ENCODE measurements around the gene CPLX4. TPM values are rescaled to one million over a fixed set of nuclear protein-coding genes. Genes with fewer than 3 reads are reported as not detected.
A peak's percentile ranks its signal among the peaks of the same experiment; 100 is the strongest.

The CPLX4 gene
- total RNA-seq, 1 donor from 2014 or later = not detected

DNA sequence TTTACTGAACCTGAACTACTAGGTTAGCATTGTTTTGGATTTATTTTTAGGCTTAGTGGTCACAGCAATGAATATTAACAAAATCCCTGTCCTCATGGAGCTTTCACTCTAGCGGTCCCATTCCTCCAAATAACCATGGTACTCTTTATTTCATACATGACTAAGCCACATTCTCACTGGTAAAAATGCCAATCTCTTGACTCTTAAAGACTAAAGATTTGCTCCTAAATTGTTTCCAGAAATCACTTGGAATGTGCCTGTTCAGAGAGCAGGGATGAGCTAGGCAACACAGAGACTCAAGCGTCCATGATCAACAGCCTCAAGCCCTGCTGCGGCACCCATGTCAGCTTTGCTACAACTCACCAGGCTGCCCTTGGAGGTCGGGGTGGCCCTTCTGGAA, 27.1 kb upstream of the CPLX4 start:
- TF ChIP-seq, protein P1, sequence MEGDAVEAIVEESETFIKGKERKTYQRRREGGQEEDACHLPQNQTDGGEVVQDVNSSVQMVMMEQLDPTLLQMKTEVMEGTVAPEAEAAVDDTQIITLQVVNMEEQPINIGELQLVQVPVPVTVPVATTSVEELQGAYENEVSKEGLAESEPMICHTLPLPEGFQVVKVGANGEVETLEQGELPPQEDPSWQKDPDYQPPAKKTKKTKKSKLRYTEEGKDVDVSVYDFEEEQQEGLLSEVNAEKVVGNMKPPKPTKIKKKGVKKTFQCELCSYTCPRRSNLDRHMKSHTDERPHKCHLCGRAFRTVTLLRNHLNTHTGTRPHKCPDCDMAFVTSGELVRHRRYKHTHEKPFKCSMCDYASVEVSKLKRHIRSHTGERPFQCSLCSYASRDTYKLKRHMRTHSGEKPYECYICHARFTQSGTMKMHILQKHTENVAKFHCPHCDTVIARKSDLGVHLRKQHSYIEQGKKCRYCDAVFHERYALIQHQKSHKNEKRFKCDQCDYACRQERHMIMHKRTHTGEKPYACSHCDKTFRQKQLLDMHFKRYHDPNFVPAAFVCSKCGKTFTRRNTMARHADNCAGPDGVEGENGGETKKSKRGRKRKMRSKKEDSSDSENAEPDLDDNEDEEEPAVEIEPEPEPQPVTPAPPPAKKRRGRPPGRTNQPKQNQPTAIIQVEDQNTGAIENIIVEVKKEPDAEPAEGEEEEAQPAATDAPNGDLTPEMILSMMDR (IDR thresholded peaks at IDR 0.05; ENCODE audit: unreplicated experiment) = no peak
- no peak for DNase-seq (ENCODE audit: low spot score)
- Mint-ChIP-seq H3K4me3 (ENCODE audit: unreplicated experiment) (peak overlapping the region; percentile 60), H3K36me3 (ENCODE audit: low read depth, unreplicated experiment) (peaks cover 18% of the 10 kb centered on the region), H3K4me1 (ENCODE audit: unreplicated experiment) (peaks cover 20% of the 10 kb centered on the region), H3K27me3 (ENCODE audit: unreplicated experiment) (no peaks in the 10 kb centered on the region), H3K27ac (ENCODE audit: unreplicated experiment) (no peak overlapping the region), H3K9me3 (ENCODE audit: unreplicated experiment) (no peaks in the 10 kb centered on the region)

DNA sequence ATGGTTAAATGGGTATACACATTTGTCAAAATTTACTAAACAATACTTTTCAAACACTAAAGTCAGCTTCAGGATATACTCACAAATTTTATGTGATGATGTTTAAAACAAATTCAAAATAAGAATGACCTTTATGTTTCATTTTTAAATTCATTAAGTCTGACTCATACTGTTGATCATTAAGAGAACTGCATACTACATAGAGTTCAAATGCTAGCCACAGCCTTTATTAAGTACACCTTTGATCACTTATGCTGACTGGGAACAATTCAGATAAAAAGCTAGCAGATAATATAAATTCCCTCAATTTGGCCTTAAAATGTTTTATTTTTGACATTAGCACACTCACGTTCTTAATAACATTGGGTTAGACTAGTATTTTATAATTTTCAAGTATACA, 26.5 kb upstream of the CPLX4 start:
- peaks cover 20% of the 10 kb centered on the region for H3K4me1 Mint-ChIP-seq (ENCODE audit: unreplicated experiment)
- no peaks in the 10 kb centered on the region for H3K27me3 Mint-ChIP-seq (ENCODE audit: unreplicated experiment)
- H3K27ac Mint-ChIP-seq (ENCODE audit: unreplicated experiment) = no peak overlapping the region
- TF ChIP-seq, protein P1 (IDR thresholded peaks at IDR 0.05; ENCODE audit: unreplicated experiment) = no peak
- H3K4me3 Mint-ChIP-seq (ENCODE audit: unreplicated experiment) = no peak overlapping the region
- DNase-seq (ENCODE audit: low spot score) = no peak
- peaks cover 18% of the 10 kb centered on the region for H3K36me3 Mint-ChIP-seq (ENCODE audit: low read depth, unreplicated experiment)
- H3K9me3 Mint-ChIP-seq (ENCODE audit: unreplicated experiment) = no peaks in the 10 kb centered on the region

DNA sequence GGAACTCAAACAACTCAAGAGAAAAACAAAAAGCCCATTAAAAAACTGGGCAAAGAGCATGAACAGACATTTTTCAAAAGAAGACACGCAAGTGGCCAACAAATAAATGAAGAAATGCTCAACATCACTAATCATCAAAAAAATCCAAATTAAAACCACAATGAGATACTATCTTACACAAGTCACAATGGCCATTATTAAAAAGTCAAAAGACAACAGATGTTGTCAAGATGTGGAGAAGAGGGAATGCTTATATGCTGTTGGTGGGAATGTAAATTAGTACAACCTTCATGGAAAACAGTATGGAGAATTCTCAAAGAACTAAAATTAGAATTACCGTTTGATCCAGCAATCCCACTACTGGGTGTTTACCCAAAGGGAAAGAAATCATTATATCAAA, 25.5 kb upstream of the CPLX4 start:
- Mint-ChIP-seq H3K36me3 (ENCODE audit: low read depth, unreplicated experiment) (peaks cover 16% of the 10 kb centered on the region), H3K27me3 (ENCODE audit: unreplicated experiment) (no peaks in the 10 kb centered on the region), H3K4me1 (ENCODE audit: unreplicated experiment) (peaks cover 20% of the 10 kb centered on the region), H3K9me3 (ENCODE audit: unreplicated experiment) (no peaks in the 10 kb centered on the region), H3K27ac (ENCODE audit: unreplicated experiment) (no peak overlapping the region), H3K4me3 (ENCODE audit: unreplicated experiment) (no peak overlapping the region)
- TF ChIP-seq, protein P1 (IDR thresholded peaks at IDR 0.05; ENCODE audit: unreplicated experiment) = no peak
- DNase-seq (ENCODE audit: low spot score) = no peak

DNA sequence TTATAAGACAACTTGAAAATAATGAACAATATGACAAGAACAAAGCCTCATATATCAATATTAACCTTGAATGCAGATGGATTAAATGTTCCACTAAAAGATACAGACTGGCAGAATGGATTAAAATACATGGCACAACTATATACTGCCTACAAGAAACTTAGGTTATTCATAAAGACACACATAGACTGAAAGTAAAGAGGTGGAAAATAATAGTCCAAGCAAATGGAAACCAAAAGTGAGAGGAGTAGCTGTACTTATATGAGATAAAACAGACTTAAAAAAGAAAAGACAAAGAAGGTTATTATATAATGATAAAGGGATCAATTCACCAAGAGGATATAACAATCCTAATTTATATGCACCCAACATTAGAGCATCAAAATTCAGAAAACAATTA, 22.4 kb upstream of the CPLX4 start:
- H3K4me1 Mint-ChIP-seq (ENCODE audit: unreplicated experiment) = peaks cover 20% of the 10 kb centered on the region
- no peaks in the 10 kb centered on the region for H3K27me3 Mint-ChIP-seq (ENCODE audit: unreplicated experiment)
- no peak for DNase-seq (ENCODE audit: low spot score)
- no peak overlapping the region for H3K4me3 Mint-ChIP-seq (ENCODE audit: unreplicated experiment)
- no peaks in the 10 kb centered on the region for H3K9me3 Mint-ChIP-seq (ENCODE audit: unreplicated experiment)
- TF ChIP-seq, protein P1 (IDR thresholded peaks at IDR 0.05; ENCODE audit: unreplicated experiment) = no peak
- no peak overlapping the region for H3K27ac Mint-ChIP-seq (ENCODE audit: unreplicated experiment)
- peaks cover 14% of the 10 kb centered on the region for H3K36me3 Mint-ChIP-seq (ENCODE audit: low read depth, unreplicated experiment)

DNA sequence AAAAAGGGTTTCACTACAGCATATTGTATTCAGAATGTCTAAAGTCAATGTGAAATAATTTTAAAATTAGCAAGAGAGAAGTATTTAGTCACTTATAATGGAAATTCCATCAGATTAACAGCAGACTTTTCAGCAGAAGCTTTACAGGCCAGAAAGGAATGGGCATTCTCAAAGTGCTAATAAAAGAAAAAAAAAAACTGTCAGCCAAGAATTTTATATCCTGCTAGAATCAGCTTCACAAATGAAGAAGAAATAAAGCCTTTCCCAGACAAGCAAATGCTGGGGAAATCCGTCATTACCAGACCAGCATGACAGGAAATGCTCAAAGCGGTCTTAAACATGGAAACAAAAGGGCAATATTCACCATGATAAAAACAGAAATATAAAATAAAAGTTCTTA, 21.9 kb upstream of the CPLX4 start:
- H3K27me3 Mint-ChIP-seq (ENCODE audit: unreplicated experiment) = no peaks in the 10 kb centered on the region
- H3K4me3 Mint-ChIP-seq (ENCODE audit: unreplicated experiment) = no peak overlapping the region
- TF ChIP-seq, protein P1 (IDR thresholded peaks at IDR 0.05; ENCODE audit: unreplicated experiment) = no peak
- no peak overlapping the region for H3K27ac Mint-ChIP-seq (ENCODE audit: unreplicated experiment)
- no peak for DNase-seq (ENCODE audit: low spot score)
- H3K36me3 Mint-ChIP-seq (ENCODE audit: low read depth, unreplicated experiment) = peaks cover 9% of the 10 kb centered on the region
- H3K9me3 Mint-ChIP-seq (ENCODE audit: unreplicated experiment) = no peaks in the 10 kb centered on the region
- peaks cover 20% of the 10 kb centered on the region for H3K4me1 Mint-ChIP-seq (ENCODE audit: unreplicated experiment)

Data from endothelial cell (in vitro differentiated cells).